Uterus (tissue), 2 donors: ENCODE measurements around the gene OSBPL2.

Experiments used
- POLR2A ChIP-seq, 2 donors: fragments of 450-650 bp; IDR thresholded peaks; one replicate each; pipeline ENCODE4 v1.6.1; 2016; ENCODE audit warnings: antibody characterized with exemption in 2 of 2, mild to moderate bottlenecking in 1 of 2, moderate library complexity in 1 of 2
- TF ChIP-seq, protein P1 (sequence below), 4 experiments: fragments of 200-600 bp in 2 of 4; fragments of 450-650 bp in 2 of 4; sonication (generic) in 2 of 4; IDR thresholded peaks; one replicate each; pipeline ENCODE4 v1.5.1; 2016 to 2019; ENCODE audit warnings: antibody characterized with exemption in 4 of 4, mild to moderate bottlenecking in 2 of 4, moderate library complexity in 1 of 4

DNA sequence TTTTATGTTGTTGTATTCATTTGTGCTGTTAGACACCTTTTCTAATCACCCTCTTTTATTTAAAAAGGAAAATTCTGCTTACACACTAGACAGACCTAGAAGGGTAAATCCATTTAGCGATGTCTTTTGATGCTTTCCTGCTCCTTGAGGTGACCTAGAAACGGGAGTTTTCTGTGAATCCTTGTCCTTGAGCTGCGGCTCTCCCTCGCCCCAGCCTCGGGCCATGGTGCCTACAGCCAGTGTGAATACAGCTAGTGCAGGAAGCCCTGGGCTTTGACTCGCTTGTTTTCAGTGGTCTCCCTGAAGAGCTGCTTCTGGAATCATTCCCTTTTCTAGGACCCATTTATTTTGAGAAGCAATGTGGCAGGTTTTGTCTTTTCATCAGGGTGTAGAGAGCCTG is 46.8 kb downstream of the OSBPL2 start:
- no peak for TF ChIP-seq POLR2A (IDR thresholded peaks at IDR 0.05)
- TF ChIP-seq, protein P1, sequence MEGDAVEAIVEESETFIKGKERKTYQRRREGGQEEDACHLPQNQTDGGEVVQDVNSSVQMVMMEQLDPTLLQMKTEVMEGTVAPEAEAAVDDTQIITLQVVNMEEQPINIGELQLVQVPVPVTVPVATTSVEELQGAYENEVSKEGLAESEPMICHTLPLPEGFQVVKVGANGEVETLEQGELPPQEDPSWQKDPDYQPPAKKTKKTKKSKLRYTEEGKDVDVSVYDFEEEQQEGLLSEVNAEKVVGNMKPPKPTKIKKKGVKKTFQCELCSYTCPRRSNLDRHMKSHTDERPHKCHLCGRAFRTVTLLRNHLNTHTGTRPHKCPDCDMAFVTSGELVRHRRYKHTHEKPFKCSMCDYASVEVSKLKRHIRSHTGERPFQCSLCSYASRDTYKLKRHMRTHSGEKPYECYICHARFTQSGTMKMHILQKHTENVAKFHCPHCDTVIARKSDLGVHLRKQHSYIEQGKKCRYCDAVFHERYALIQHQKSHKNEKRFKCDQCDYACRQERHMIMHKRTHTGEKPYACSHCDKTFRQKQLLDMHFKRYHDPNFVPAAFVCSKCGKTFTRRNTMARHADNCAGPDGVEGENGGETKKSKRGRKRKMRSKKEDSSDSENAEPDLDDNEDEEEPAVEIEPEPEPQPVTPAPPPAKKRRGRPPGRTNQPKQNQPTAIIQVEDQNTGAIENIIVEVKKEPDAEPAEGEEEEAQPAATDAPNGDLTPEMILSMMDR (IDR thresholded peaks at IDR 0.05), result no peak
